Measurements from ENCODE around the gene SH3TC1. TPM values are rescaled to one million over a fixed set of nuclear protein-coding genes. Genes with fewer than 3 reads are reported as not detected.
A peak's percentile ranks its signal among the peaks of the same experiment; 100 is the strongest.

Gene SH3TC1
- total and polyA plus RNA-seq, 12 donors: 1.5 to 58.7 (median 22.0) TPM

DNA sequence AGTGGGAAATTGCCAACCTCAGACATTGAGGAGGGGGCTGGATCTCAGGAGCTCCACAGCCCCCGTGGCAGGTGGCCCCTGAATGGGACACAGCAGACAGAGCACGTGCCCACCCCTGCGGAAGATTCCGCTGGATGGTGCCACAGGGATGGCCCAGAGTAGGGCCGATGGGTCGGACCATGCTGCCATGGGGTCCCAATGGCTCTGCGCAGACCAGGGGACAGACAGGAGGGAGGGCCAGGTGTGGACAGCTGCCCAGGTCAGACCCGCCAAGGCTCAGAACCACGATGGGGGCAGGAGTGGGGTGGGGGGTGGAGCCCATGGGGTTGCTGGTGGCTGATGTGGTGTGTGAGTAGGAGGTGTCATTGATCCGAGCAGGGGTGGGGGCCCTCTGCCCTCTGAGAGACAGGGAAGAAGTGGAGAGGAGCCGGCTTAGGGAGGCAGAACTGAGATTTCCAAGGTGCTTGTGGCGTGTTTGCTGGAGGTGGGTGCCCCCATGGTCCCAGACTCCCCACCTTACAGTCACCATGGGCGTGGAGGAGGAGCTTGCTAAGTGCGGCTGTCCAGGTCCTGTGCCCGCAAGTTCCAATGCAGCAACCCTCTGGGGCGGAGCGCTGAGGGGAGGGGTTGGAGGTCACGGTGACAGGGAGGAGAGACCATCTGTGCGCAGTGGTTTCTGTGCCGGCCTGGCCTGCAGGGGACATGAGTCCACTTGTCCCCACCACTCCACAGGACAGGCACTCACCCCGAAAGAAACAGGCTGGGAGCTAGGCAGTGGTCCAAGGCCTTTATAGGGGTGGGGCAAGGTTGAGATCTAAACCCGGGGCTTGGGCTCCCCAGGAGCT is 12.9 kb downstream of the SH3TC1 start:
- 89 to 95% (median 92%) methylated on average over 16 to 22 of the region's 22 CpGs for WGBS, 4 donors
- Histone ChIP-seq H3K9me3 (replicated peaks in 1 of 3) (no peaks in the 10 kb centered on the region), H3K27me3 (no peaks in the 10 kb centered on the region), H3K4me3 (no peak overlapping the region), H3K36me3 (replicated peaks in 1 of 2) (peaks cover 0 to 23% of the 10 kb centered on the region in 2 donors), H3K4me1 (replicated peaks in 1 of 2) (peaks cover 0 to 5% of the 10 kb centered on the region in 2 donors), H3K27ac (no peak overlapping the region)
- intact Hi-C loops (cut with DNase I): no loop called here
- no peak for DNase-seq
- TF ChIP-seq, protein P1, sequence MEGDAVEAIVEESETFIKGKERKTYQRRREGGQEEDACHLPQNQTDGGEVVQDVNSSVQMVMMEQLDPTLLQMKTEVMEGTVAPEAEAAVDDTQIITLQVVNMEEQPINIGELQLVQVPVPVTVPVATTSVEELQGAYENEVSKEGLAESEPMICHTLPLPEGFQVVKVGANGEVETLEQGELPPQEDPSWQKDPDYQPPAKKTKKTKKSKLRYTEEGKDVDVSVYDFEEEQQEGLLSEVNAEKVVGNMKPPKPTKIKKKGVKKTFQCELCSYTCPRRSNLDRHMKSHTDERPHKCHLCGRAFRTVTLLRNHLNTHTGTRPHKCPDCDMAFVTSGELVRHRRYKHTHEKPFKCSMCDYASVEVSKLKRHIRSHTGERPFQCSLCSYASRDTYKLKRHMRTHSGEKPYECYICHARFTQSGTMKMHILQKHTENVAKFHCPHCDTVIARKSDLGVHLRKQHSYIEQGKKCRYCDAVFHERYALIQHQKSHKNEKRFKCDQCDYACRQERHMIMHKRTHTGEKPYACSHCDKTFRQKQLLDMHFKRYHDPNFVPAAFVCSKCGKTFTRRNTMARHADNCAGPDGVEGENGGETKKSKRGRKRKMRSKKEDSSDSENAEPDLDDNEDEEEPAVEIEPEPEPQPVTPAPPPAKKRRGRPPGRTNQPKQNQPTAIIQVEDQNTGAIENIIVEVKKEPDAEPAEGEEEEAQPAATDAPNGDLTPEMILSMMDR (IDR thresholded peaks at IDR 0.05): no peak
- TF ChIP-seq POLR2A (IDR thresholded peaks at IDR 0.05): no peak

DNA sequence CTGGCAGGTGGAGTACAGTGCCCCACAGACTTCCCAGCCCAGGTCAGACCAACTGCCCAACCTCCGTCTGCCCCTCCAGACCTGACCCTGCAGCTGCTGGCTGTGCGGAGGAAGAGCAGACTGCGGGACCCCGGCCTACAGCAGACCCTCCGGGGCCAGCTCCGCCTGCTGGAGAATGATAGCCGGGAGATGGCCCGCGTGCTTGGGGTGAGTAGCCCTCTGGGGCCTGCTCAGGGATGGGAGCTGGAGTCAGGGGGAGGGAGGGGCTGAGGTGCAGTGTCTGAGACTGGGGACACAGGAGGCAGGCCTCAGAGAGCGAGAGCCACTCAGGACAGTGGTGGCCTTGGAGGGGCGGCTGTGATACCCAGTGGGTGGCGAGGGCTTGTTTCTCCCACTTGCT is 13.5 kb downstream of the SH3TC1 start:
- H3K4me3 ChIP-seq: no peak overlapping the region
- TF ChIP-seq, protein P1 (IDR thresholded peaks at IDR 0.05): no peak
- TF ChIP-seq POLR2A (IDR thresholded peaks at IDR 0.05): no peak
- no peaks in the 10 kb centered on the region for H3K9me3 ChIP-seq (replicated peaks in 1 of 3)
- 89 to 97% (median 91%) methylated on average over 4 to 12 of the region's 12 CpGs for WGBS, 4 donors
- H3K27ac ChIP-seq: no peak overlapping the region
- intact Hi-C loops (cut with DNase I): no loop called here
- H3K4me1 ChIP-seq (replicated peaks in 1 of 2): peaks cover 0 to 5% of the 10 kb centered on the region in 2 donors
- H3K27me3 ChIP-seq: no peaks in the 10 kb centered on the region
- no peak for DNase-seq
- H3K36me3 ChIP-seq (replicated peaks in 1 of 2): peaks cover 0 to 23% of the 10 kb centered on the region in 2 donors

- H3K4me3 ChIP-seq: no peak overlapping the region
- peaks cover 0 to 23% of the 10 kb centered on the region in 2 donors for H3K36me3 ChIP-seq (replicated peaks in 1 of 2)
Observed at GRCh38 chr4:8213121-8213520, 14.0 kb downstream of the SH3TC1 start.

GRCh38 chr4:8214136-8214535 is 15.0 kb downstream of the SH3TC1 start:
- H3K9me3 ChIP-seq (replicated peaks in 1 of 3): no peaks in the 10 kb centered on the region
- H3K4me1 ChIP-seq (replicated peaks in 1 of 2): peaks cover 0 to 5% of the 10 kb centered on the region in 2 donors
- no peak for DNase-seq
- H3K36me3 ChIP-seq (replicated peaks in 1 of 2): peaks cover 0 to 21% of the 10 kb centered on the region in 2 donors
- no peak overlapping the region for H3K4me3 ChIP-seq
- peak overlapping the region in 1 of 5 donors; percentile 20 for H3K27ac ChIP-seq
- intact Hi-C loops (cut with DNase I): no loop called here
- 82 to 91% (median 86%) methylated on average over 10 to 13 of the region's 13 CpGs for WGBS, 4 donors
- TF ChIP-seq, protein P1 (IDR thresholded peaks at IDR 0.05): no peak
- TF ChIP-seq POLR2A (IDR thresholded peaks at IDR 0.05): no peak
- H3K27me3 ChIP-seq: no peaks in the 10 kb centered on the region

More at GRCh38 chr4:8213121-8213520, 14.0 kb downstream of the SH3TC1 start:
- no peak for TF ChIP-seq POLR2A (IDR thresholded peaks at IDR 0.05)
- TF ChIP-seq, protein P1 (IDR thresholded peaks at IDR 0.05): no peak
- peaks cover 0 to 5% of the 10 kb centered on the region in 2 donors for H3K4me1 ChIP-seq (replicated peaks in 1 of 2)
- WGBS, 4 donors: 67 to 86% (median 82%) methylated on average over 1 to 7 of the region's 7 CpGs
- H3K9me3 ChIP-seq (replicated peaks in 1 of 3): no peaks in the 10 kb centered on the region
- DNase-seq: no peak
- no peak overlapping the region for H3K27ac ChIP-seq
- intact Hi-C loops (cut with DNase I): no loop called here
- no peaks in the 10 kb centered on the region for H3K27me3 ChIP-seq

Measured in adrenal gland (tissue), 12 donors.